Measurements from ENCODE around the gene OGFR. TPM values are rescaled to one million over a fixed set of nuclear protein-coding genes. Genes with fewer than 3 reads are reported as not detected.

OGFR gene
- total RNA-seq, 1 experiment from 2014 or later: 31.0 TPM

DNA sequence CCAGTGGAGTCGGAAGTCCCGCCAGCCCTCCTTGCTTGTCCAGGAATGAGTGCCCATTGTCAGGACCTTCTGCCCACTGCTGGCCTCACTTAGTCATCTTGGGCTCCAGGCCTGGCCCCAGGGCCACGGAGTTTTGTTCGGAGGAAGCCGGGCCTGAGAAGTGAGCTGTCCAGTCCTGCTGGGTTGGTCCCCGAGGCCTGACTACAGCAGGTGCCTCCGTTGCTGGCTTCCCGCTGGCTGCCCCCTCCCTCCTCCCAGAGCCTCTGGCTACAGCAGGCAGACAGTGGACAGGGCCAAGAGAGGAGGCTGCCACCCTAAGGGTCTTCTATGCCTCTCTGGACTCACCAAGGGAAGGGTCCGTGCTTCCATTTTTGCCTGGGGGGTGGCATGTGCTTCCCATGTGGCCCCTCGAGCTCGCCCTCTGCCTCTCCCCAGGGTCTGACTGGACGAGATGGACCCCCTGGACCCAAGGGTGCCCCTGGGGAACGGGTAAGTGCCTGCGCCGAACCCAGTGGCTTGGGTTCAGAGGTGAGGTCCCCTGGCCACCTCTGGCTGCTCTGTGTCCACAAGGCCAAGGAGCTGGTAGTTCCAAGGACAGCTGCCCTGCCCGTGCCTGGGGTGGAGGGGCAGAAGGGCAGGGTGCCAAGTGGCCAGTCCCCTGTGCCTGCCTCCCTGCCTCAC, 15.0 kb downstream of the OGFR start:
- no TSS peak for BruUV-seq (replicated peaks)
- no peaks in the 10 kb centered on the region for H3K36me3 Mint-ChIP-seq (ENCODE audit: insufficient read depth, unreplicated experiment)
- H3K4me1 Mint-ChIP-seq (ENCODE audit: insufficient read depth, unreplicated experiment): peaks cover 7% of the 10 kb centered on the region
- ChIA-PET POLR2A (interaction anchor here (1.2 kb wide), 2 partner anchors 19 to 36 kb away, joined by 3 to 4 read pairs; no protein-coding TSS in a partner anchor), CTCF (interaction anchor here (0.6 to 4.8 kb wide), 2 partner anchors 11 to 205 kb away, joined by 3 to 25 read pairs; no protein-coding TSS in a partner anchor)
- H3K4me3 Mint-ChIP-seq (ENCODE audit: unreplicated experiment): no peak overlapping the region
- intact Hi-C loops (cut with micrococcal nuclease): loop anchor here (5.0 kb wide), 1 partner anchor 43 kb away; the partner anchor contains the start of gene TCFL5
- no peak overlapping the region for H3K27ac Mint-ChIP-seq (ENCODE audit: low read depth, unreplicated experiment)
- peak; percentile 50 for DNase-seq (ENCODE audit: unreplicated experiment)
- H3K27me3 Mint-ChIP-seq (ENCODE audit: insufficient read depth, unreplicated experiment): no peaks in the 10 kb centered on the region
- H3K9me3 Mint-ChIP-seq (ENCODE audit: unreplicated experiment): no peaks in the 10 kb centered on the region
- TF ChIP-seq, protein P1, sequence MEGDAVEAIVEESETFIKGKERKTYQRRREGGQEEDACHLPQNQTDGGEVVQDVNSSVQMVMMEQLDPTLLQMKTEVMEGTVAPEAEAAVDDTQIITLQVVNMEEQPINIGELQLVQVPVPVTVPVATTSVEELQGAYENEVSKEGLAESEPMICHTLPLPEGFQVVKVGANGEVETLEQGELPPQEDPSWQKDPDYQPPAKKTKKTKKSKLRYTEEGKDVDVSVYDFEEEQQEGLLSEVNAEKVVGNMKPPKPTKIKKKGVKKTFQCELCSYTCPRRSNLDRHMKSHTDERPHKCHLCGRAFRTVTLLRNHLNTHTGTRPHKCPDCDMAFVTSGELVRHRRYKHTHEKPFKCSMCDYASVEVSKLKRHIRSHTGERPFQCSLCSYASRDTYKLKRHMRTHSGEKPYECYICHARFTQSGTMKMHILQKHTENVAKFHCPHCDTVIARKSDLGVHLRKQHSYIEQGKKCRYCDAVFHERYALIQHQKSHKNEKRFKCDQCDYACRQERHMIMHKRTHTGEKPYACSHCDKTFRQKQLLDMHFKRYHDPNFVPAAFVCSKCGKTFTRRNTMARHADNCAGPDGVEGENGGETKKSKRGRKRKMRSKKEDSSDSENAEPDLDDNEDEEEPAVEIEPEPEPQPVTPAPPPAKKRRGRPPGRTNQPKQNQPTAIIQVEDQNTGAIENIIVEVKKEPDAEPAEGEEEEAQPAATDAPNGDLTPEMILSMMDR (IDR thresholded peaks at IDR 0.05; ENCODE audit: unreplicated experiment): no peak

DNA sequence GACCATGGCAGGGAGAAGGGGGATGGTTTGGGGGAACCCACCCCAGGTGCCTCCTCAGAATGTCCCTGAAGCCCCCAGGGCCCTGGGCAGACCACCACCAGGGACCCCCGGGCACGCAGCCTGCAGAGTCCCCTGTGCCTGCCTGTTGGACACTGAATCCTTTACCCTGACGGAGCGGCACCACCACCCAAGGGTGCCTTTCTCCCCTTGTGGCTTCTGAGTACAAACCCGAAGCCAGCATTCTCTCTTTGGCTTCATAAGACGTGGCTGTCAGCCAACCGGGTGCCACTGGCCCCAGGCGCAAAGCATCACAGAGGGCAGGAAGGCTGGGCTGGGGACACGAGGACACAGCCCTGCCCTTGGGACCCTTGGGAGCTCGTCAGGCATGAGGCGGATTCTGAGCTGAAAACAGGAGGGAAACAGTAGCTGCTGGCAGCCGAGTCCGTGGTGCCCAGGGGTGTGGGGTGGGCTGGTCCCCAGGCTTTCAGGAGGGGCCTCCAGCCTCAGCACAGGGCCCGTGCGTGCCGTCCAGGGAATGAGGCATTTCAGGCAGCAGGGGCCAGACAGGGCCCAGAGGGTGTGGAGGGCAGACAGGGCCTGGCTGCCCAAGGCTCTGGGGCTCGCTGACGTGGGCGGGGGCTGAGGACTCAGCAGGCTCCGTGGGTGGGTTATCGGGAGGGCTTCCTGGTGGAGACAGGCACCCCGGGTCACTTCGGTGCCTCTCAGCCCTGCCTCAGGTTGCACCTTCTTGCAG, 15.8 kb downstream of the OGFR start:
- ChIA-PET CTCF (interaction anchor here (0.6 to 4.8 kb wide), 2 partner anchors 12 to 205 kb away, joined by 3 to 25 read pairs; no protein-coding TSS in a partner anchor), POLR2A (interaction anchor here (0.6 kb wide), 1 partner anchor 868 kb away, joined by 3 read pairs; no protein-coding TSS in a partner anchor)
- intact Hi-C loops (cut with micrococcal nuclease): loop anchor here (5.0 kb wide), 1 partner anchor 42 kb away; the partner anchor contains the start of gene TCFL5
- Mint-ChIP-seq H3K9me3 (ENCODE audit: unreplicated experiment) (no peaks in the 10 kb centered on the region), H3K4me3 (ENCODE audit: unreplicated experiment) (no peak overlapping the region), H3K27ac (ENCODE audit: low read depth, unreplicated experiment) (no peak overlapping the region), H3K36me3 (ENCODE audit: insufficient read depth, unreplicated experiment) (no peaks in the 10 kb centered on the region), H3K4me1 (ENCODE audit: insufficient read depth, unreplicated experiment) (peaks cover 7% of the 10 kb centered on the region), H3K27me3 (ENCODE audit: insufficient read depth, unreplicated experiment) (no peaks in the 10 kb centered on the region)
- TF ChIP-seq, protein P1 (IDR thresholded peaks at IDR 0.05; ENCODE audit: unreplicated experiment): no peak
- no TSS peak for BruUV-seq (replicated peaks)
- DNase-seq (ENCODE audit: unreplicated experiment): peak; percentile 38

- Mint-ChIP-seq H3K9me3 (ENCODE audit: unreplicated experiment) (no peaks in the 10 kb centered on the region), H3K36me3 (ENCODE audit: insufficient read depth, unreplicated experiment) (no peaks in the 10 kb centered on the region), H3K4me3 (ENCODE audit: unreplicated experiment) (no peak overlapping the region), H3K27ac (ENCODE audit: low read depth, unreplicated experiment) (no peak overlapping the region), H3K27me3 (ENCODE audit: insufficient read depth, unreplicated experiment) (no peaks in the 10 kb centered on the region), H3K4me1 (ENCODE audit: insufficient read depth, unreplicated experiment) (peaks cover 7% of the 10 kb centered on the region)
- ChIA-PET CTCF (interaction anchor here (2.3 to 4.8 kb wide), 2 partner anchors 12 to 13 kb away, joined by 14 to 25 read pairs; no protein-coding TSS in a partner anchor), POLR2A (interaction anchor here (0.6 kb wide), 1 partner anchor 867 kb away, joined by 3 read pairs; no protein-coding TSS in a partner anchor)
- intact Hi-C loops (cut with micrococcal nuclease): loop anchor here (5.0 kb wide), 1 partner anchor 41 kb away; the partner anchor contains the start of gene TCFL5
- TF ChIP-seq, protein P1 (IDR thresholded peaks at IDR 0.05; ENCODE audit: unreplicated experiment): no peak
- no peak for DNase-seq (ENCODE audit: unreplicated experiment)
- no TSS peak for BruUV-seq (replicated peaks)
Measured at GRCh38 chr20:62820962-62821725, 16.5 kb downstream of the OGFR start.
